ENCODE data around the gene TMPRSS3. TPM values are rescaled to one million over a fixed set of nuclear protein-coding genes. Genes with fewer than 3 reads are reported as not detected.

The TMPRSS3 gene
- polyA plus RNA-seq, 1 experiment, result not detected

DNA sequence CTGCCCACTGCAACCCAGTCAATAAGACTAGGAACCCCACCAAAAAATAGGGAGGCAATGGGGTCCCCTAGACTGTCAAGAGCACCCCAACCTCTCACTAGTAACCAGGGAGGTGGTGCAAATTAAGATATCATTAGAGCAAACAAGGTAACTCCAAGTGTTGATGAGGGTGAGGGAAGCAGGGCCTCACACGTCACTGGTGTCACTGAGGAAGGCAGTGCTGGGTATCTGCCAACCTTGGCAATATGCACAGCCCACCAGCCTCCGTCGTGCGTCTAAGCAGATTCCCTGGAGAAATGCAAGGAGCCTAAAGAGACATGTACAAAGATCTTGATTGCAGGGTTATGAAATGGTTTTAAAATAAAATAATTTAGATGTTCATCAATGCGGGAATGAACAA lies 11.6 kb upstream of the TMPRSS3 start:
- ChIA-PET POLR2A (no interaction called here), CTCF (no interaction called here)
- TF ChIP-seq, protein P1, sequence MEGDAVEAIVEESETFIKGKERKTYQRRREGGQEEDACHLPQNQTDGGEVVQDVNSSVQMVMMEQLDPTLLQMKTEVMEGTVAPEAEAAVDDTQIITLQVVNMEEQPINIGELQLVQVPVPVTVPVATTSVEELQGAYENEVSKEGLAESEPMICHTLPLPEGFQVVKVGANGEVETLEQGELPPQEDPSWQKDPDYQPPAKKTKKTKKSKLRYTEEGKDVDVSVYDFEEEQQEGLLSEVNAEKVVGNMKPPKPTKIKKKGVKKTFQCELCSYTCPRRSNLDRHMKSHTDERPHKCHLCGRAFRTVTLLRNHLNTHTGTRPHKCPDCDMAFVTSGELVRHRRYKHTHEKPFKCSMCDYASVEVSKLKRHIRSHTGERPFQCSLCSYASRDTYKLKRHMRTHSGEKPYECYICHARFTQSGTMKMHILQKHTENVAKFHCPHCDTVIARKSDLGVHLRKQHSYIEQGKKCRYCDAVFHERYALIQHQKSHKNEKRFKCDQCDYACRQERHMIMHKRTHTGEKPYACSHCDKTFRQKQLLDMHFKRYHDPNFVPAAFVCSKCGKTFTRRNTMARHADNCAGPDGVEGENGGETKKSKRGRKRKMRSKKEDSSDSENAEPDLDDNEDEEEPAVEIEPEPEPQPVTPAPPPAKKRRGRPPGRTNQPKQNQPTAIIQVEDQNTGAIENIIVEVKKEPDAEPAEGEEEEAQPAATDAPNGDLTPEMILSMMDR (IDR thresholded peaks at IDR 0.05; ENCODE audit: insufficient read depth, low read depth, low read length), result no peak
- no peak overlapping the region for H3K4me3 ChIP-seq (ENCODE audit: low read depth, low read length)
- H3K27me3 ChIP-seq (ENCODE audit: control insufficient read depth, insufficient read depth, low read length), result no peaks in the 10 kb centered on the region
- no peak for DNase-seq (ENCODE audit: low read depth)
- H3K36me3 ChIP-seq (ENCODE audit: control insufficient read depth, insufficient read depth, low read length), result no peaks in the 10 kb centered on the region

DNA sequence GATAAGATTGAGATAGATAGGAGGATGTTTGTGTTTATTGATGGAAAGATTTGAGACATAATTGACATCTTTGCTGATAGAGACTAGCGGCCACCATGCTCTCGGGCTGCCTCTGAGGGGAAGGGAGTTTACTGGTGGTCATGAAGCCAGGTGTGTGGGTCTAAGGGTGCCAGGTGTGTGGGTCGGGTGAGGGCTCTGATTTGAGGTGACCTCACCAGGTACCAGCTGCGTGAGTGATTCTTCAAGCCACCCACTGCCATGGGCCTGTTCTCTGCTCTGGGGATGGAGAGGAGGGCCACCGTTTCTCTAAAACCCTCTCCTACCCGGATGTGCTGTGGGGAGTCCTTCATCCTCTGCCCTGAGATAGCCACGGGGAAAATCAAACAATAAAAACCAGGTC lies 11.0 kb upstream of the TMPRSS3 start:
- Histone ChIP-seq H3K4me3 (ENCODE audit: low read depth, low read length) (no peak overlapping the region), H3K27me3 (ENCODE audit: control insufficient read depth, insufficient read depth, low read length) (no peaks in the 10 kb centered on the region), H3K36me3 (ENCODE audit: control insufficient read depth, insufficient read depth, low read length) (no peaks in the 10 kb centered on the region)
- TF ChIP-seq, protein P1 (IDR thresholded peaks at IDR 0.05; ENCODE audit: insufficient read depth, low read depth, low read length), result no peak
- POLR2A ChIA-PET, result no interaction called here
- CTCF ChIA-PET, result no interaction called here
- DNase-seq (ENCODE audit: low read depth), result no peak

DNA sequence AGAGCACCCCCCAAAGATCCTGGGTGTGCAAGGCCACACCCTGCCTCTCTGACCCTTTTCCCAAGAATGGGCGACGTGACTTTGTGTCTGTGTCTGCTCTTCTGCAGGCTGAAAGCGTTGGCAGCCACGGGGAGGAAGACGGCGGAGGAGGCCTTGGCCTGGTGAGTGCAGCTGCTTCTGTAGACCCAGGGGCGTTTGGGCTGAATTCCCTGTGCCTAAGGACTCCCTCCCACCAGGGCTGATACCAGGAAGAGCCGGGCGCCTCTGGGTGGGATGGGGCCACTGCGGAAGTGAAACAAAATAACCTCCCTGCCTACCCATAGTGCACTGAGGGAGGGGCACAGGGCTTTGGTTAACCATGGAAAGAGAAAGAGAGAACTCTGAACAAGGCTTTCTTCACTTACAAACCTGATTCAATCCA lies 10.4 kb upstream of the TMPRSS3 start:
- H3K36me3 ChIP-seq (ENCODE audit: control insufficient read depth, insufficient read depth, low read length), result no peaks in the 10 kb centered on the region
- H3K27me3 ChIP-seq (ENCODE audit: control insufficient read depth, insufficient read depth, low read length), result no peaks in the 10 kb centered on the region
- H3K4me3 ChIP-seq (ENCODE audit: low read depth, low read length), result no peak overlapping the region
- no peak for DNase-seq (ENCODE audit: low read depth)
- TF ChIP-seq, protein P1 (IDR thresholded peaks at IDR 0.05; ENCODE audit: insufficient read depth, low read depth, low read length), result no peak
- ChIA-PET CTCF (no interaction called here), POLR2A (no interaction called here)

DNA sequence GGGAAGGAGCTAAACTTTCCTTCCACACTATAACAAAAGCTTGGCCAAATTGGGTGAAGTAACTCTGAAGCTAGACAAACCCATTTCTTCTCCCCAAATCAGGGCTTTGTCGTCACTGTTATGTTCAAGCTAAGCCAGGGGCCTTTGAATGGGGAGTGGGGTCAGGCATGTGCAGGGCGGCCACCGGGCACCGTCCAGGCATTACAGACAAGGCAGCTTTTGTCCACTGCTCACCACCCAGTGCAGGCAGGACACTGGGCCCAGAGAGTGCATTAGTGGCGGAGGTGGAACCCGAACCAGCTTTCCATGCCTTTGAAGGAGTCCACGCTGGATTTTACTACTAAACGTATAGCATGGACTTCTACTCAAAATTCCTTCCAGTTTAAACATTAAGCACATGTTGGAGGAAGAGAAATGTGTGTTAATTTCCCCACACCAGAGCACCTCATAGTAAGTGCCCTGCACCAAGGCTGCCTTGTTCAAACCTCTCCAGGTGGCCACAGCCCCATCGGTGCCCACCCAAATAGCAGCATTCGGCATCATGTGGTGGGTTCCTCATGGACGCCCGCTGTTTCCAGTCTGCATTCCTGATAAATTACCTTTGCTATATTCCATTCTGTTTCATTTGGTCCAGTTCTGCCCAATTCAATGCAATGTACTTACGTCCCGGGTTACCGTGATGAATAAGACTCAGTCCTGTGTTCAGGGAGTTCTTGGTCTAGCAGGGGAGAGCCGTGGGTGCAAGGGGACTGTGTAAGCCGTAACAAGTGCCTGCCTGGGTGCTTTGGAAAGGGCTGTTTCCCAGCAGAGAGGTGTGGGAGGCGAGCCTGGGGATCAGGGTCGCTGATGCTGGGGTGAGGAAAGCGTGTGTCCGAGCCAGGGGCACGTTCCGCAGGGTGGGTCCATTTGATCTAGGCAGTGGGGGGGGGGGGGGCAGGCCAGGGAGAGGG lies 9.5 kb upstream of the TMPRSS3 start:
- TF ChIP-seq, protein P1 (IDR thresholded peaks at IDR 0.05; ENCODE audit: insufficient read depth, low read depth, low read length), result no peak
- CTCF ChIA-PET, result interaction anchor here (0.7 kb wide), 1 partner anchor 24 kb away, joined by 3 read pairs; no protein-coding TSS in a partner anchor
- POLR2A ChIA-PET, result no interaction called here
- no peaks in the 10 kb centered on the region for H3K27me3 ChIP-seq (ENCODE audit: control insufficient read depth, insufficient read depth, low read length)
- H3K4me3 ChIP-seq (ENCODE audit: low read depth, low read length), result no peak overlapping the region
- H3K36me3 ChIP-seq (ENCODE audit: control insufficient read depth, insufficient read depth, low read length), result no peaks in the 10 kb centered on the region
- no peak for DNase-seq (ENCODE audit: low read depth)

DNA sequence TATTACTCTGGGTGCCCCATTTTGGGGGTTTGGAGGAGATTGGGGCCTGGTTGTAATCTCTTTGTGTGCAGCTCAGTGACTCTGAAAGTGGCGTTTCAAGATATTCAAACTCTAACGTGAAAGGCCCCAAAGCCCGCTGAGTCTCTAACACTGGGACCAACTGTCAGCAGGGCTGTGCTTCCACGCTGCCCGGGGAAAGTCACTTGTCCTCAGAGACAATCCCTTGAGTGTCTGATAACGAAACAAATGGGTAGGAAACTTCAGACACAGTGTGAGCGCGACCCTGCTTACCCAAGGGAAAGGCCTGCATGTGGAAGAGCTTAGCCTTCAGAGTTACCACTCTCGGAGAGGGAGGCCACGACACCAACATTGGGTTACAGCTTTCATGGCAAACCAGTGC lies 8.7 kb upstream of the TMPRSS3 start:
- ChIA-PET POLR2A (no interaction called here), CTCF (interaction anchor here (0.7 kb wide), 1 partner anchor 23 kb away, joined by 3 read pairs; no protein-coding TSS in a partner anchor)
- DNase-seq (ENCODE audit: low read depth), result no peak
- TF ChIP-seq, protein P1 (IDR thresholded peaks at IDR 0.05; ENCODE audit: insufficient read depth, low read depth, low read length), result no peak
- no peak overlapping the region for H3K4me3 ChIP-seq (ENCODE audit: low read depth, low read length)
- no peaks in the 10 kb centered on the region for H3K27me3 ChIP-seq (ENCODE audit: control insufficient read depth, insufficient read depth, low read length)
- no peaks in the 10 kb centered on the region for H3K36me3 ChIP-seq (ENCODE audit: control insufficient read depth, insufficient read depth, low read length)

Data from BJ (cell line).